Retinal pigment epithelial cell (primary cell): ENCODE results near the gene MMAB.

ENCODE experiments used
- DNase-seq: peaks from one replicate; pipeline ENCODE4 v3.0.0-alpha.2; 2010; ENCODE audit warnings: low read depth
- H3K4me3 ChIP-seq: 2 replicates; pipeline ENCODE4 v1.5.1; 2011; ENCODE audit warnings: mild to moderate bottlenecking, low read length, control low read depth, moderate library complexity
- TF ChIP-seq, protein P1 (sequence below): conservative IDR thresholded peaks from 2 replicates; pipeline ENCODE4 v1.5.1; 2011; ENCODE audit warnings: low read depth, low read length, control low read depth, inconsistent platforms

The MMAB gene

GRCh38 chr12:109557200-109557599 lies 16.1 kb downstream of the MMAB start:
- H3K4me3 ChIP-seq, result no peak overlapping the region
- TF ChIP-seq, protein P1, sequence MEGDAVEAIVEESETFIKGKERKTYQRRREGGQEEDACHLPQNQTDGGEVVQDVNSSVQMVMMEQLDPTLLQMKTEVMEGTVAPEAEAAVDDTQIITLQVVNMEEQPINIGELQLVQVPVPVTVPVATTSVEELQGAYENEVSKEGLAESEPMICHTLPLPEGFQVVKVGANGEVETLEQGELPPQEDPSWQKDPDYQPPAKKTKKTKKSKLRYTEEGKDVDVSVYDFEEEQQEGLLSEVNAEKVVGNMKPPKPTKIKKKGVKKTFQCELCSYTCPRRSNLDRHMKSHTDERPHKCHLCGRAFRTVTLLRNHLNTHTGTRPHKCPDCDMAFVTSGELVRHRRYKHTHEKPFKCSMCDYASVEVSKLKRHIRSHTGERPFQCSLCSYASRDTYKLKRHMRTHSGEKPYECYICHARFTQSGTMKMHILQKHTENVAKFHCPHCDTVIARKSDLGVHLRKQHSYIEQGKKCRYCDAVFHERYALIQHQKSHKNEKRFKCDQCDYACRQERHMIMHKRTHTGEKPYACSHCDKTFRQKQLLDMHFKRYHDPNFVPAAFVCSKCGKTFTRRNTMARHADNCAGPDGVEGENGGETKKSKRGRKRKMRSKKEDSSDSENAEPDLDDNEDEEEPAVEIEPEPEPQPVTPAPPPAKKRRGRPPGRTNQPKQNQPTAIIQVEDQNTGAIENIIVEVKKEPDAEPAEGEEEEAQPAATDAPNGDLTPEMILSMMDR, result no peak
- no peak for DNase-seq

DNA sequence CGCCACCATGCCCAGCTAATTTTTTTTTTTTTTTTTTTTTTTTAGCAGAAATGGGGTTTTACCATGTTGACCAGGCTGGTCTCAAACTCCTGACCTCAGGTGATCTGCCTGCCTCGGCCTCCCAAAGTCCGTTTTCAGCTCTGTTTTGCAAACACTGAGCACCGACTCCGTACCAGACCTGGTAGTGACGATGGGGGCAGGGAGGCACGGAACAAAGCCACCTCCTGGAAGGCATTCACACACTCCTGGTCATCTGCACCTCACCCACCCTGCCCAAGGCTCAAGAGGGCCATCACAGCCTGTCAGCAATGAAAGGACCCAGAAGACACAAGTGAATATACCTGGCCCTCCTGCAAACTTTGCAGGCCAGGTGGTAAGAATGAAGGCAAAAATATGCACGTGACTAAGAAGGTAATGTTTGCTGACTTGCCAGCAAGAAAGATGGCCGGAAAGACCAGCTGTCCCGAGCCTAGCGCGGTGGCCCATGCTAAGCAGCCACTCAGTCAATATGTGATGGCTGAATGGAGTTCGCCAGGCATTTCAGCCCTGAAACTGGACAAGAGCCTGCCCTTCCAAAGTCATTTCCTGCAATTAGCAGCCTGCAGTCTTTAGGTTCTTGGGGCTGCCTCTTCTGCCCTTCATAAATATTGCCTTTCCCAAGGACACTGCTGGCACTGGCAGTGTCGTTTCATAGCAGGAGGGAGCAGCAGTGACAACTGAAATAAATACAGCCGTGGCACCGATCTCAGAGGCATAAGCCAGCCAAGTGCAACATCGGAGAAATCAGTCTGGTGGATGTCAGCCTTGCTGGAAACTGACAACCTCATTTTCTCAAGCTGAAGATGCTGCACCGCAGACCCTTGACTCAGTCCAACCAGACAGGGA lies 17.6 kb downstream of the MMAB start:
- TF ChIP-seq, protein P1, result no peak
- DNase-seq, result no peak

GRCh38 chr12:109554761-109555160 lies 18.5 kb downstream of the MMAB start:
- TF ChIP-seq, protein P1, result no peak
- DNase-seq, result no peak
- H3K4me3 ChIP-seq, result no peak overlapping the region

More for the DNA sequence above, 17.6 kb downstream of the MMAB start:
- H3K4me3 ChIP-seq, result no peak overlapping the region

GRCh38 chr12:109553906-109554500 lies 19.3 kb downstream of the MMAB start:
- no peak overlapping the region for H3K4me3 ChIP-seq
- no peak for DNase-seq

GRCh38 chr12:109553483-109553882 lies 19.8 kb downstream of the MMAB start:
- DNase-seq, result peak; percentile 9

More at GRCh38 chr12:109553906-109554500, 19.3 kb downstream of the MMAB start:
- TF ChIP-seq, protein P1, result no peak

GRCh38 chr12:109552971-109553370 lies 20.3 kb downstream of the MMAB start:
- H3K4me3 ChIP-seq, result no peak overlapping the region
- no peak for DNase-seq
- TF ChIP-seq, protein P1, result no peak

More at GRCh38 chr12:109553483-109553882, 19.8 kb downstream of the MMAB start:
- H3K4me3 ChIP-seq, result no peak overlapping the region
- TF ChIP-seq, protein P1, result no peak

GRCh38 chr12:109551108-109551507 lies 22.2 kb downstream of the MMAB start:
- H3K4me3 ChIP-seq, result no peak overlapping the region
- DNase-seq, result no peak
- TF ChIP-seq, protein P1, result no peak
